ENCODE measurements around the gene JAG1. TPM values are rescaled to one million over a fixed set of nuclear protein-coding genes. Genes with fewer than 3 reads are reported as not detected.

JAG1 gene
- total and polyA plus RNA-seq, 4 donors, result 11.9 to 70.3 (median 46.8) TPM

GRCh38 chr20:10720565-10720964, 46.8 kb upstream of the JAG1 start:
- H3K27ac ChIP-seq (ENCODE audit: low read depth in 1 of 2, low read length in 1 of 2), result no peak overlapping the region
- no peak overlapping the region for H3K4me3 ChIP-seq
- DNase-seq (no peak), ATAC-seq (ENCODE audit: insufficient read depth, low FRiP score) (no peak)
- no peaks in the 10 kb centered on the region for H3K9me3 ChIP-seq (ENCODE audit: control insufficient read depth in 4 of 4, insufficient read depth in 3 of 4, low read length in 3 of 4)
- no peaks in the 10 kb centered on the region for H3K36me3 ChIP-seq (ENCODE audit: control insufficient read depth in 4 of 4, insufficient read depth in 4 of 4, low read length in 4 of 4)
- no peaks in the 10 kb centered on the region for H3K27me3 ChIP-seq (ENCODE audit: control insufficient read depth in 3 of 3, insufficient read depth in 3 of 3, low read length in 2 of 3)
- TF ChIP-seq CTCF (IDR thresholded peaks at IDR 0.05; ENCODE audit: control extremely low read depth, extremely low read depth), result no peak
- H3K9ac ChIP-seq (ENCODE audit: insufficient read depth in 1 of 2, low read length in 2 of 2), result no peak overlapping the region
- WGBS, 2 donors, result 64 to 72% methylated on average over 2 of the region's 2 CpGs
- peaks cover 0 to 28% (median 10%) of the 10 kb centered on the region in 5 donors for H3K4me1 ChIP-seq (ENCODE audit: control insufficient read depth in 5 of 5, insufficient read depth in 5 of 5, low read length in 5 of 5)

- H3K9ac ChIP-seq (ENCODE audit: insufficient read depth in 1 of 2, low read length in 2 of 2), result no peak overlapping the region
- no peak for TF ChIP-seq CTCF (IDR thresholded peaks at IDR 0.05; ENCODE audit: control extremely low read depth, extremely low read depth)
- no peak overlapping the region for H3K4me3 ChIP-seq
Observed at GRCh38 chr20:10719740-10720385, 46.1 kb upstream of the JAG1 start.

DNA sequence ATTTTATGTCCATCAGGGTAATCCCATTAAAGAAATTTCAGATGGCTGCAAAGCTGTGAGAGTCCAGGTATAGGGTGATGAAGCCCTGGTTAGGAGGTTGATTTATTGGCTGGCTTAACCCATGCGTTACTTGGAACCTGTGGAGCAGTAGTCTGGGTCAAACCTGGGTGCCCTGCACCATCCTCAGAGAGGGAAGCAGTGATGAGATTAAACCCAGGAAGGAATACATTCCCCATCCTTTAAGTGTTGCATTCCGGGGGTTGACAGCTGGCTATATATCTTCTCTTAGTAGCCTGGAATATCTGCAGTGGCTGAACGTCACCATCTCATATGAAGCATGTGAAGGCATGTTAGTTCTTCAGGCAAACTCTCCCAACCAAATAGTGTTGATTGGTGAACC, 44.9 kb upstream of the JAG1 start:
- Histone ChIP-seq H3K4me1 (ENCODE audit: control insufficient read depth in 5 of 5, insufficient read depth in 5 of 5, low read length in 5 of 5) (peaks cover 0 to 33% (median 10%) of the 10 kb centered on the region in 5 donors), H3K4me3 (no peak overlapping the region), H3K27me3 (ENCODE audit: control insufficient read depth in 3 of 3, insufficient read depth in 3 of 3, low read length in 2 of 3) (no peaks in the 10 kb centered on the region), H3K9me3 (ENCODE audit: control insufficient read depth in 4 of 4, insufficient read depth in 3 of 4, low read length in 3 of 4) (no peaks in the 10 kb centered on the region), H3K36me3 (ENCODE audit: control insufficient read depth in 4 of 4, insufficient read depth in 4 of 4, low read length in 4 of 4) (no peaks in the 10 kb centered on the region), H3K27ac (ENCODE audit: low read depth in 1 of 2, low read length in 1 of 2) (no peak overlapping the region), H3K9ac (ENCODE audit: insufficient read depth in 1 of 2, low read length in 2 of 2) (no peak overlapping the region)
- no peak for TF ChIP-seq CTCF (IDR thresholded peaks at IDR 0.05; ENCODE audit: control extremely low read depth, extremely low read depth)
- WGBS, 2 donors, result 91 to 98% methylated on average over 3 of the region's 3 CpGs
- DNase-seq, result no peak
- no peak for ATAC-seq (ENCODE audit: insufficient read depth, low FRiP score)

More at GRCh38 chr20:10719740-10720385, 46.1 kb upstream of the JAG1 start:
- Histone ChIP-seq H3K27me3 (ENCODE audit: control insufficient read depth in 3 of 3, insufficient read depth in 3 of 3, low read length in 2 of 3) (no peaks in the 10 kb centered on the region), H3K27ac (ENCODE audit: low read depth in 1 of 2, low read length in 1 of 2) (no peak overlapping the region), H3K9me3 (ENCODE audit: control insufficient read depth in 4 of 4, insufficient read depth in 3 of 4, low read length in 3 of 4) (no peaks in the 10 kb centered on the region), H3K36me3 (ENCODE audit: control insufficient read depth in 4 of 4, insufficient read depth in 4 of 4, low read length in 4 of 4) (no peaks in the 10 kb centered on the region), H3K4me1 (ENCODE audit: control insufficient read depth in 5 of 5, insufficient read depth in 5 of 5, low read length in 5 of 5) (peaks cover 0 to 31% (median 10%) of the 10 kb centered on the region in 5 donors)
- DNase-seq (no peak), ATAC-seq (ENCODE audit: insufficient read depth, low FRiP score) (no peak)
- 87 to 95% methylated on average over 2 of the region's 2 CpGs for WGBS, 2 donors

- no peaks in the 10 kb centered on the region for H3K27me3 ChIP-seq (ENCODE audit: control insufficient read depth in 3 of 3, insufficient read depth in 3 of 3, low read length in 2 of 3)
- no peak overlapping the region for H3K4me3 ChIP-seq
- H3K27ac ChIP-seq (ENCODE audit: low read depth in 1 of 2, low read length in 1 of 2), result no peak overlapping the region
- no peak for TF ChIP-seq CTCF (IDR thresholded peaks at IDR 0.05; ENCODE audit: control extremely low read depth, extremely low read depth)
- no peaks in the 10 kb centered on the region for H3K36me3 ChIP-seq (ENCODE audit: control insufficient read depth in 4 of 4, insufficient read depth in 4 of 4, low read length in 4 of 4)
- no peaks in the 10 kb centered on the region for H3K9me3 ChIP-seq (ENCODE audit: control insufficient read depth in 4 of 4, insufficient read depth in 3 of 4, low read length in 3 of 4)
- DNase-seq, result peak in 2 of 3 donors; percentile 40 to 53
- ATAC-seq (ENCODE audit: insufficient read depth, low FRiP score), result no peak
- H3K4me1 ChIP-seq (ENCODE audit: control insufficient read depth in 5 of 5, insufficient read depth in 5 of 5, low read length in 5 of 5), result peaks cover 0 to 34% (median 10%) of the 10 kb centered on the region in 5 donors
- H3K9ac ChIP-seq (ENCODE audit: insufficient read depth in 1 of 2, low read length in 2 of 2), result no peak overlapping the region
Observed at GRCh38 chr20:10716855-10717254, 43.1 kb upstream of the JAG1 start.
